ENCODE measurements around the gene SYNE3. TPM values are rescaled to one million over a fixed set of nuclear protein-coding genes. Genes with fewer than 3 reads are reported as not detected.

SYNE3 gene
- total and polyA plus RNA-seq, 2 of the 8 experiments (the other 6 are each of a cell fraction or from before 2014, with no cell fraction given), result under 0.01 TPM; not detected in 1

- H3K27me3 ChIP-seq (replicated peaks in 1 of 4; ENCODE audit: control insufficient read depth in 3 of 4, extremely low read depth in 1 of 4, insufficient read depth in 3 of 4, low read length in 3 of 4), result no peaks in the 10 kb centered on the region
- no peak overlapping the region for H2AFZ ChIP-seq (ENCODE audit: low read length)
- no peak overlapping the region for H2AK5ac ChIP-seq (ENCODE audit: low read depth, low read length)
- no peak overlapping the region for H3K18ac ChIP-seq (ENCODE audit: extremely low read depth, low read length)
- no peak overlapping the region for H2BK20ac ChIP-seq (ENCODE audit: low read length)
- no peaks in the 10 kb centered on the region for H3K36me3 ChIP-seq (ENCODE audit: control insufficient read depth in 2 of 4, insufficient read depth in 4 of 4, low read length in 3 of 4)
- H3K14ac ChIP-seq (ENCODE audit: insufficient read length), result no peak overlapping the region
- FAIRE-seq (no peak), DNase-seq (ENCODE audit: low read depth in 1 of 2, low spot score in 2 of 2) (no peak)
- H3K4me1 ChIP-seq (replicated peaks in 1 of 4; ENCODE audit: control insufficient read depth in 3 of 4, insufficient read depth in 4 of 4, low read length in 3 of 4), result peaks cover 0 to 5% (median 3%) of the 10 kb centered on the region in 4 experiments; a peak in 2 of 7 replicates
- H4K8ac ChIP-seq (ENCODE audit: extremely low read depth, insufficient read depth, low read length), result no peak overlapping the region
- no peak overlapping the region for H3K9ac ChIP-seq (replicated peaks in 1 of 4; ENCODE audit: extremely low read depth in 1 of 4, low read depth in 3 of 4, low read length in 3 of 4)
- no peak overlapping the region for H4K91ac ChIP-seq (replicated peaks; ENCODE audit: insufficient read length, low read length)
- H3K79me2 ChIP-seq (ENCODE audit: control insufficient read depth in 1 of 2, insufficient read depth in 2 of 2, low read length in 2 of 2), result no peaks in the 10 kb centered on the region
- no peak overlapping the region for H2BK5ac ChIP-seq (ENCODE audit: low read depth, low read length)
- H3K23me2 ChIP-seq (ENCODE audit: low read depth, low read length), result no peaks in the 10 kb centered on the region
- peaks cover 0 to 3% of the 10 kb centered on the region in 2 experiments for H4K20me1 ChIP-seq (replicated peaks in 1 of 2; ENCODE audit: control insufficient read depth in 1 of 2, insufficient read depth in 2 of 2, low read length in 2 of 2)
- H3K79me1 ChIP-seq (ENCODE audit: low read depth, low read length), result no peaks in the 10 kb centered on the region
- no peak overlapping the region for H3K56ac ChIP-seq (replicated peaks; ENCODE audit: insufficient read length, low read depth, low read length)
- no peak overlapping the region for H3K23ac ChIP-seq (ENCODE audit: insufficient read length)
- no peak overlapping the region for H2BK120ac ChIP-seq (replicated peaks; ENCODE audit: low read depth, low read length)
- no peak overlapping the region for H4K5ac ChIP-seq (ENCODE audit: insufficient read length, low read depth, low read length)
- H2BK15ac ChIP-seq (ENCODE audit: low read length), result no peak overlapping the region
- H3K4me3 ChIP-seq (ENCODE audit: extremely low read depth in 1 of 4, insufficient read depth in 2 of 4, low read depth in 3 of 4, low read length in 4 of 4), result no peak overlapping the region
- 79% methylated on average over 6 of the region's 6 CpGs; no CpG with 5 or more reads in 1 of the 2 experiments for WGBS, 2 experiments (ENCODE audit: extremely low coverage in 1 of 2, insufficient coverage in 1 of 2, insufficient read length in 1 of 2, insufficient replicate concordance in 2 of 2, low coverage in 1 of 2, low lambda C conversion rate in 2 of 2, missing lambda C conversion rate in 1 of 2)
- H3K4me2 ChIP-seq (ENCODE audit: insufficient read depth in 1 of 2, low read depth in 2 of 2, low read length in 2 of 2), result no peak overlapping the region
- H3K27ac ChIP-seq (ENCODE audit: low read depth, low read length), result no peak overlapping the region
- H2BK12ac ChIP-seq (ENCODE audit: low read depth, low read length), result no peak overlapping the region
- H3K4ac ChIP-seq (replicated peaks; ENCODE audit: insufficient read length, low read depth, low read length), result no peak overlapping the region
- POLR2A ChIA-PET (ENCODE audit: partially characterized antibody), result no interaction called here
- CTCF ChIA-PET (ENCODE audit: partially characterized antibody), result interaction anchor here (0.8 to 1.2 kb wide), 2 partner anchors 36 to 1388 kb away, joined by 5 to 10 read pairs; no protein-coding TSS in a partner anchor
- H3K9me3 ChIP-seq (ENCODE audit: insufficient read depth in 2 of 2, low read depth in 1 of 2, low read length in 1 of 2), result no peaks in the 10 kb centered on the region
- TF ChIP-seq NRF1 (IDR thresholded peaks at IDR 0.05; ENCODE audit: low read depth, low read length) (no peak), ASH2L (IDR thresholded peaks at IDR 0.05; ENCODE audit: low read length) (no peak), YY1 (IDR thresholded peaks at IDR 0.05; ENCODE audit: low read depth, low read length) (no peak), KDM4A (IDR thresholded peaks at IDR 0.05; ENCODE audit: low read depth, low read length, severe bottlenecking) (no peak), CEBPB (IDR thresholded peaks at IDR 0.05; ENCODE audit: low read depth, low read length) (no peak), JUND (IDR thresholded peaks at IDR 0.05; ENCODE audit: low read length) (no peak), EGR1 (IDR thresholded peaks at IDR 0.05; ENCODE audit: borderline replicate concordance, low read depth, low read length) (no peak), PHF8 (conservative IDR thresholded peaks at IDR 0.05; ENCODE audit: low read depth, low read length) (no peak), NANOG (IDR thresholded peaks at IDR 0.05; ENCODE audit: insufficient read depth, low read depth, low read length, poor library complexity, severe bottlenecking) (no peak), SP2 (IDR thresholded peaks at IDR 0.05; ENCODE audit: low read length) (no peak), TAF1 (IDR thresholded peaks at IDR 0.05; ENCODE audit: low read depth, low read length) (no peak)
Measured at GRCh38 chr14:95488376-95489213, 27.9 kb downstream of the SYNE3 start.

Data from H1 (cell line).